B cell (primary cell): ENCODE results near the gene HNRNPH1. TPM values are rescaled to one million over a fixed set of nuclear protein-coding genes. Genes with fewer than 3 reads are reported as not detected.

ENCODE experiments used
- ATAC-seq: fragments of 200-7000 bp; cut with Tn5 transposase; one replicate; pipeline ENCODE4 v1.10.0; 2021; ENCODE audit warnings: low read depth, mild to moderate bottlenecking, moderate number of reproducible peaks, moderate library complexity
- CTCF ChIA-PET: fragments of 350-600 bp; sonication (Branson Sonifier 250); formaldehyde crosslinking; loops from one replicate; lab custom pipeline; 2021; ENCODE audit warnings: antibody characterized with exemption, inconsistent platforms; lab: Charles Lee
- POLR2A ChIA-PET: fragments of 350-600 bp; sonication (Branson Sonifier 250); formaldehyde crosslinking; loops from one replicate; lab custom pipeline; 2021; ENCODE audit warnings: antibody characterized with exemption; lab: Charles Lee
- DNase-seq: peaks from one replicate; pipeline ENCODE4 v3.0.0; 2013
- H2AFZ ChIP-seq: 2 replicates; pipeline ENCODE4 v1.6.1; 2012; ENCODE audit warnings: mild to moderate bottlenecking, low read depth, low read length; ENCODE audit not compliant: insufficient read depth, poor library complexity, severe bottlenecking
- H3K27ac ChIP-seq, 2 donors: 1 replicate in 1 of 2; 2 replicates in 1 of 2; pipeline ENCODE4 v1.5.1; 2012 to 2013; ENCODE audit warnings: low read length in 2 of 2, mild to moderate bottlenecking in 2 of 2, moderate library complexity in 1 of 2
- H3K27me3 ChIP-seq, 4 experiments: fragments of 200-600 bp in 1 of 4; sonication (generic) in 1 of 4; replicated peaks in 1 of 4; 1 replicate in 2 of 4; 2 replicates in 2 of 4; pipeline versions ENCODE4 v1.6.1 to v1.7.0; 2013 to 2016; ENCODE audit warnings: low read length in 3 of 4, mild to moderate bottlenecking in 2 of 4, mixed read lengths in 1 of 4, moderate library complexity in 1 of 4; ENCODE audit not compliant: insufficient read depth in 4 of 4, control insufficient read depth in 3 of 4; ENCODE audit errors: control extremely low read depth in 1 of 4
- H3K36me3 ChIP-seq, 2 experiments: replicated peaks in 1 of 2; 1 replicate in 1 of 2; 2 replicates in 1 of 2; pipeline versions ENCODE4 v1.6.1 to v1.7.1; 2013; ENCODE audit warnings: low read length in 1 of 2; ENCODE audit not compliant: insufficient read depth in 2 of 2, control insufficient read depth in 1 of 2; ENCODE audit errors: control extremely low read depth in 1 of 2, extremely low read depth in 1 of 2
- H3K4me1 ChIP-seq, 2 donors: fragments of 200-600 bp in 1 of 2; sonication (generic) in 1 of 2; 1 replicate in 1 of 2; 2 replicates in 1 of 2; pipeline versions ENCODE4 v1.5.1 to v1.6.1; 2013 to 2017; ENCODE audit warnings: low read length in 2 of 2; ENCODE audit not compliant: control insufficient read depth in 2 of 2, insufficient read depth in 2 of 2
- H3K4me2 ChIP-seq: replicated peaks from 2 replicates; pipeline ENCODE3; 2012; ENCODE audit warnings: mild to moderate bottlenecking, low read depth, low read length; ENCODE audit not compliant: poor library complexity, severe bottlenecking
- H3K4me3 ChIP-seq, 5 experiments: fragments of 200-600 bp in 1 of 5; sonication (generic) in 1 of 5; 1 replicate in 3 of 5; 2 replicates in 2 of 5; pipeline versions ENCODE4 v1.5.1 to v1.7.0; 2011 to 2016; ENCODE audit warnings: low read length in 4 of 5, mild to moderate bottlenecking in 4 of 5, low read depth in 2 of 5, control low read depth in 1 of 5, moderate library complexity in 1 of 5; ENCODE audit not compliant: insufficient read depth in 1 of 5; ENCODE audit errors: control extremely low read depth in 1 of 5, extremely low read depth in 1 of 5
- H3K79me2 ChIP-seq: fragments of 200-600 bp; sonication (generic); one replicate; pipeline ENCODE4 v1.6.0; 2016; ENCODE audit warnings: low read length; ENCODE audit not compliant: control insufficient read depth, insufficient read depth
- H3K9ac ChIP-seq: fragments of 200-600 bp; sonication (generic); 2 replicates; pipeline ENCODE4 v1.6.1; 2017; ENCODE audit warnings: mild to moderate bottlenecking, low read length, moderate library complexity
- H3K9me3 ChIP-seq, 3 donors: one replicate each; pipeline versions ENCODE4 v1.6.1 to v1.7.1; 2013; ENCODE audit warnings: low read length in 2 of 3; ENCODE audit not compliant: control insufficient read depth in 2 of 3, insufficient read depth in 1 of 3; ENCODE audit errors: control extremely low read depth in 1 of 3
- H4K20me1 ChIP-seq: 2 replicates; pipeline ENCODE4 v1.6.0; 2012; ENCODE audit warnings: mild to moderate bottlenecking, low read length; ENCODE audit not compliant: insufficient read depth, control insufficient read depth, poor library complexity, severe bottlenecking
- H3K27ac Mint-ChIP-seq: one replicate; pipeline ENCODE4 v1.8.0; 2021; ENCODE audit warnings: mixed read lengths
- H3K27me3 Mint-ChIP-seq: one replicate; pipeline ENCODE4 v1.8.0; 2021; ENCODE audit warnings: mixed read lengths
- H3K4me1 Mint-ChIP-seq: one replicate; pipeline ENCODE4 v1.8.0; 2021; ENCODE audit warnings: mixed read lengths
- H3K4me3 Mint-ChIP-seq: one replicate; pipeline ENCODE4 v1.8.0; 2021; ENCODE audit warnings: mixed read lengths
- H3K9me3 Mint-ChIP-seq: one replicate; pipeline ENCODE4 v1.8.0; 2022; ENCODE audit warnings: mixed read lengths; ENCODE audit not compliant: insufficient read depth
- EZH2 ChIP-seq: IDR thresholded peaks from 2 replicates; pipeline ENCODE4 v1.6.1; 2012; ENCODE audit warnings: borderline replicate concordance, low read depth, mild to moderate bottlenecking, moderate library complexity, low read length; ENCODE audit not compliant: insufficient read depth, poor library complexity, severe bottlenecking
- WGBS: methylation state at CpG from one replicate; pipeline ENCODE4 v1.1.5; 2013; ENCODE audit warnings: missing lambda C conversion rate; ENCODE audit not compliant: insufficient coverage; 5-methylcytosine and 5-hydroxymethylcytosine counted together
- intact Hi-C: fragments of 100-400 bp; cut with micrococcal nuclease; formaldehyde crosslinking; loops from one replicate; pipeline ENCODE4 v1.10.0; 2022
- polyA plus RNA-seq: library from polyadenylated mRNA; depleted of rRNA; stranded (reverse); fragments of >200 nt; gene quantifications from 2 replicates; pipeline ENCODE4 v1.2.3, GENCODE V29; 2012
- total RNA-seq, 2 donors: library from RNA; stranded (reverse); fragments of 120-200 nt in 1 of 2; gene quantifications; 1 replicate in 1 of 2; 2 replicates in 1 of 2; pipeline versions ENCODE4 v1.2.3 to v1.2.4, GENCODE V29; 2013 to 2022
- TF ChIP-seq, protein P1 (sequence below): fragments of 200-600 bp; IDR thresholded peaks from one replicate; pipeline ENCODE4 v1.8.0; 2022; ENCODE audit warnings: antibody characterized with exemption, mild to moderate bottlenecking

HNRNPH1 gene
- total and polyA plus RNA-seq, 2 donors (not counting 1 experiment from before 2014, with no cell fraction given) = 471 to 1,412 TPM

DNA sequence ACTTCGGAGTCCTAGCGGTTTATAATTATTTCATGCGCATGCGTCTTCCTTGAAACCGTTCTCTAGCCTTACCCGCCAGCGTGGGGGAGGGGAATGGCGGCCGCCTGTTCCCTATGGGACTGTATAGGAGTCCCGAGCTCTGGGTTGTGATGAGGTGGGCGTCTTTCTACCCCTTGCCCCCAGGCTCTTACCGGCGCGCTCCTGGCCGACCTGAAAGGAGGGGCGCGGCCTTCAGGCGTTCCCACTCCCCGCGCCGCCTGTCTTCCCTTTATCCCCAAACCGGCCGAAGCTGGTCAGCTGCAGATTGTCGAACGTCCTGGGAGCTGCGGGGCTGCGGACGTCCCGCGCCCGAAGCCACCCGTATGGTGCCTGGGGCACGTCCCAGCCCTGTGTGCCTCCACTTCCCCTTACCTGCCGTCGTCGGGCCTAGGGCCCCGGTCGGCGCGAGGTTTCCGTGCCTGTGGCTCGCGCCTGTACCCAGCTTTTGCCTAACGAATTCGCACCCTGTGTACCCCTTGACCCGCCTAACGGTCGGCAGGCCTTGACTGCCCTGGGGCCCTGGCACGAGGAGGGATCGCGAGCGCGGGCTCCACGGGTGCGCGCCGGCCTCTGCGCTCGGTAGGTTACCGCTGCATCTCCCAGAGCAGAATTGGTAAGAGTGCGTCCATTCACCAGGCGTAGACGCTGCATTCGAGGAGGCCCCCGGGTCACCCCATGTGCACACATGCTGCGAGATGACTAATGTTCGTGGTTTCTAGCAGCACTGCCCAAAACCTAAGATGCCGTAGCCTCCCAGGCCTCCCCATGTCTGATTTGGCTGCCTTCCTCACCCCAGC, 653 bp upstream of the HNRNPH1 start:
- Histone ChIP-seq H3K36me3 (peaks cover 2 to 33% of the 10 kb centered on the region in 2 experiments), H3K9ac (peak overlapping the region; percentile 99), H3K4me3 (peak overlapping the region; percentile 32 to 94 (median 78)), H3K4me1 (peaks cover 37 to 39% of the 10 kb centered on the region in 2 donors), H2AFZ (peak overlapping the region; percentile 100), H3K9me3 (peaks cover 0 to 9% (median 0%) of the 10 kb centered on the region in 3 donors), H3K27ac (peak overlapping the region; percentile 98 to 99), H3K79me2 (peaks cover 47% of the 10 kb centered on the region), H3K4me2 (peak overlapping the region; percentile 90), H4K20me1 (peaks cover 42% of the 10 kb centered on the region), H3K27me3 (no peaks in the 10 kb centered on the region)
- intact Hi-C loops = loop anchor here (1.0 to 5.0 kb wide), 8 partner anchors 54 to 601 kb away; partner anchors contain the start of genes CANX, MAML1 and ZNF879
- Mint-ChIP-seq H3K4me3 (peak overlapping the region; percentile 98), H3K9me3 (no peaks in the 10 kb centered on the region), H3K4me1 (peaks cover 45% of the 10 kb centered on the region), H3K27me3 (no peaks in the 10 kb centered on the region), H3K27ac (peak overlapping the region; percentile 99)
- ATAC-seq (peak; percentile 2), DNase-seq (no peak)
- ChIA-PET POLR2A (interaction anchor here (0.5 to 2.9 kb wide), 21 partner anchors 9 to 1508 kb away, joined by 3 to 24 read pairs (median 5); partner anchors contain the start of genes HNRNPAB, MAML1, RUFY1 and SQSTM1), CTCF (interaction anchor here (0.7 to 1.8 kb wide), 10 partner anchors 8 to 173 kb away, joined by 3 to 6 read pairs (median 4); partner anchors contain the start of gene MAML1)
- TF ChIP-seq, protein P1, sequence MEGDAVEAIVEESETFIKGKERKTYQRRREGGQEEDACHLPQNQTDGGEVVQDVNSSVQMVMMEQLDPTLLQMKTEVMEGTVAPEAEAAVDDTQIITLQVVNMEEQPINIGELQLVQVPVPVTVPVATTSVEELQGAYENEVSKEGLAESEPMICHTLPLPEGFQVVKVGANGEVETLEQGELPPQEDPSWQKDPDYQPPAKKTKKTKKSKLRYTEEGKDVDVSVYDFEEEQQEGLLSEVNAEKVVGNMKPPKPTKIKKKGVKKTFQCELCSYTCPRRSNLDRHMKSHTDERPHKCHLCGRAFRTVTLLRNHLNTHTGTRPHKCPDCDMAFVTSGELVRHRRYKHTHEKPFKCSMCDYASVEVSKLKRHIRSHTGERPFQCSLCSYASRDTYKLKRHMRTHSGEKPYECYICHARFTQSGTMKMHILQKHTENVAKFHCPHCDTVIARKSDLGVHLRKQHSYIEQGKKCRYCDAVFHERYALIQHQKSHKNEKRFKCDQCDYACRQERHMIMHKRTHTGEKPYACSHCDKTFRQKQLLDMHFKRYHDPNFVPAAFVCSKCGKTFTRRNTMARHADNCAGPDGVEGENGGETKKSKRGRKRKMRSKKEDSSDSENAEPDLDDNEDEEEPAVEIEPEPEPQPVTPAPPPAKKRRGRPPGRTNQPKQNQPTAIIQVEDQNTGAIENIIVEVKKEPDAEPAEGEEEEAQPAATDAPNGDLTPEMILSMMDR = no peak
- no peak for TF ChIP-seq EZH2
- WGBS = 20% methylated on average over 66 of the region's 68 CpGs
